Kidney (tissue), 14 donors: ENCODE measurements around the gene SSNA1. TPM values are rescaled to one million over a fixed set of nuclear protein-coding genes. Genes with fewer than 3 reads are reported as not detected.
A peak's percentile ranks its signal among the peaks of the same experiment; 100 is the strongest.

Experiments used
- DNase-seq, 5 donors: peaks; one replicate each; pipeline ENCODE4 v3.0.0-alpha.2; 2013 to 2020
- FAIRE-seq: peaks from 2 replicates; lab custom pipeline; 2012; peaks lifted over from hg19 to GRCh38; lab: Jason Lieb, UNC
- H3K27ac ChIP-seq, 2 donors: one replicate each; pipeline ENCODE4 v1.7.0; 2013; ENCODE audit warnings: low read depth in 2 of 2, low read length in 2 of 2, inconsistent platforms in 1 of 2
- H3K27me3 ChIP-seq: one replicate; pipeline ENCODE4 v1.7.1; 2013; ENCODE audit warnings: low read length, inconsistent platforms; ENCODE audit not compliant: control insufficient read depth, insufficient read depth
- H3K36me3 ChIP-seq, 3 donors: one replicate each; pipeline versions ENCODE4 v1.7.0 to v1.7.1; 2013; ENCODE audit warnings: low read length in 3 of 3, control low read depth in 1 of 3, inconsistent platforms in 1 of 3; ENCODE audit not compliant: insufficient read depth in 3 of 3, control insufficient read depth in 2 of 3
- H3K4me1 ChIP-seq, 3 donors: one replicate each; pipeline versions ENCODE4 v1.7.0 to v1.7.1; 2013; ENCODE audit warnings: low read length in 3 of 3, inconsistent platforms in 1 of 3, low read depth in 1 of 3; ENCODE audit not compliant: control insufficient read depth in 2 of 3, insufficient read depth in 2 of 3
- H3K4me3 ChIP-seq, 3 donors: one replicate each; pipeline versions ENCODE4 v1.7.0 to v1.8.1; 2013; ENCODE audit warnings: low read length in 3 of 3, control low read depth in 1 of 3, inconsistent platforms in 1 of 3
- H3K9ac ChIP-seq, 3 donors: one replicate each; pipeline versions ENCODE4 v1.7.0 to v1.7.1; 2013; ENCODE audit warnings: low read length in 3 of 3, control low read depth in 1 of 3, inconsistent platforms in 1 of 3
- H3K9me3 ChIP-seq, 3 donors: one replicate each; pipeline versions ENCODE4 v1.7.0 to v1.7.1; 2013; ENCODE audit warnings: low read length in 3 of 3, control low read depth in 1 of 3, inconsistent platforms in 1 of 3; ENCODE audit not compliant: control insufficient read depth in 2 of 3, insufficient read depth in 1 of 3
- intact Hi-C: fragments of 100-400 bp; cut with DNase I; formaldehyde crosslinking; loops from one replicate; pipeline ENCODE4 v1.11.1; 2022
- polyA plus RNA-seq: library from polyadenylated mRNA; stranded (reverse); fragments of 350-450 nt; fragmentation: Illumina TruSeq; extraction: RNeasy Lipid Tissue Mini Kit (QIAGEN cat#74804); gene quantifications from one replicate; pipeline ENCODE4 v1.2.3, GENCODE V29; 2014; ENCODE audit warnings: low read depth, low replicate concordance; ENCODE audit not compliant: insufficient read depth
- total RNA-seq: library from RNA; stranded (reverse); fragmentation: NEBNext Ultra II Directional; extraction: Animal tissue kit (Norgen Biotek cat#: 25700); gene quantifications from one replicate; pipeline ENCODE4 v1.2.1, GENCODE V29; 2021
- TF ChIP-seq, protein P1 (sequence below): IDR thresholded peaks from 3 replicates; pipeline ENCODE4 v1.5.1; 2012; ENCODE audit warnings: mild to moderate bottlenecking, moderate library complexity, borderline replicate concordance; ENCODE audit not compliant: insufficient read depth; ENCODE audit errors: extremely low read depth
- donor health status: control.
- donor health status: control.
- donor health status: control.
- donor health status: control.
- donor health status: control.
- donor health status: DM: yes; HTN: yes; CAD: no.
- donor health status: Normal renal cell carcinoma (clear cell type).

Gene SSNA1
- total and polyA plus RNA-seq, 2 donors from 2014 or later = 52.5 to 131 TPM

DNA sequence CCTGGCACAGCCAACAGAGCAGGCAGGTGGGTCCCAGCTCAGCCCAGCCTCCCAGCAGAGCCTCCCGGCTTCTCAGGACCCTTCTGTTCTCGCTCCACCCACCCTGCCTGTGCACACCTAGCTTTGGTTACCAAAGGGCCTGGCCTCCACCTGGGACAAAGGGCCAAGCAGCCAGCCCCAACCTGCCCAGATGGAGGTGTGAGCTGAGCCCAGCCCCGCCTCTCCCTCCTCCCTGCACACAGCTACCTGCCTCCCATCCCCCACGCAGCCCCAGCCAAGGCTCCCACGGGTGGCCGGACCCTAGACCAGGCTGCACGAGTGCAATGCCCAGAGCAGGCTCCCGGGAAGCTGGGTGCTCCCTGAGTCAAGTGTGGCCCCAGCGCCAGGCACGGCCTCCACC lies 6.4 kb downstream of the SSNA1 start:
- Histone ChIP-seq H3K4me3 (no peak overlapping the region), H3K9ac (peak overlapping the region in 1 of 3 donors; percentile 19), H3K27me3 (no peaks in the 10 kb centered on the region), H3K36me3 (peaks cover 0 to 9% (median 4%) of the 10 kb centered on the region in 3 donors), H3K27ac (peak overlapping the region in 1 of 2 donors; percentile 65), H3K4me1 (peaks cover 0 to 55% (median 17%) of the 10 kb centered on the region in 3 donors), H3K9me3 (no peaks in the 10 kb centered on the region)
- DNase-seq (no peak), FAIRE-seq (no peak)
- intact Hi-C loops = no loop called here
- TF ChIP-seq, protein P1, sequence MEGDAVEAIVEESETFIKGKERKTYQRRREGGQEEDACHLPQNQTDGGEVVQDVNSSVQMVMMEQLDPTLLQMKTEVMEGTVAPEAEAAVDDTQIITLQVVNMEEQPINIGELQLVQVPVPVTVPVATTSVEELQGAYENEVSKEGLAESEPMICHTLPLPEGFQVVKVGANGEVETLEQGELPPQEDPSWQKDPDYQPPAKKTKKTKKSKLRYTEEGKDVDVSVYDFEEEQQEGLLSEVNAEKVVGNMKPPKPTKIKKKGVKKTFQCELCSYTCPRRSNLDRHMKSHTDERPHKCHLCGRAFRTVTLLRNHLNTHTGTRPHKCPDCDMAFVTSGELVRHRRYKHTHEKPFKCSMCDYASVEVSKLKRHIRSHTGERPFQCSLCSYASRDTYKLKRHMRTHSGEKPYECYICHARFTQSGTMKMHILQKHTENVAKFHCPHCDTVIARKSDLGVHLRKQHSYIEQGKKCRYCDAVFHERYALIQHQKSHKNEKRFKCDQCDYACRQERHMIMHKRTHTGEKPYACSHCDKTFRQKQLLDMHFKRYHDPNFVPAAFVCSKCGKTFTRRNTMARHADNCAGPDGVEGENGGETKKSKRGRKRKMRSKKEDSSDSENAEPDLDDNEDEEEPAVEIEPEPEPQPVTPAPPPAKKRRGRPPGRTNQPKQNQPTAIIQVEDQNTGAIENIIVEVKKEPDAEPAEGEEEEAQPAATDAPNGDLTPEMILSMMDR = no peak

DNA sequence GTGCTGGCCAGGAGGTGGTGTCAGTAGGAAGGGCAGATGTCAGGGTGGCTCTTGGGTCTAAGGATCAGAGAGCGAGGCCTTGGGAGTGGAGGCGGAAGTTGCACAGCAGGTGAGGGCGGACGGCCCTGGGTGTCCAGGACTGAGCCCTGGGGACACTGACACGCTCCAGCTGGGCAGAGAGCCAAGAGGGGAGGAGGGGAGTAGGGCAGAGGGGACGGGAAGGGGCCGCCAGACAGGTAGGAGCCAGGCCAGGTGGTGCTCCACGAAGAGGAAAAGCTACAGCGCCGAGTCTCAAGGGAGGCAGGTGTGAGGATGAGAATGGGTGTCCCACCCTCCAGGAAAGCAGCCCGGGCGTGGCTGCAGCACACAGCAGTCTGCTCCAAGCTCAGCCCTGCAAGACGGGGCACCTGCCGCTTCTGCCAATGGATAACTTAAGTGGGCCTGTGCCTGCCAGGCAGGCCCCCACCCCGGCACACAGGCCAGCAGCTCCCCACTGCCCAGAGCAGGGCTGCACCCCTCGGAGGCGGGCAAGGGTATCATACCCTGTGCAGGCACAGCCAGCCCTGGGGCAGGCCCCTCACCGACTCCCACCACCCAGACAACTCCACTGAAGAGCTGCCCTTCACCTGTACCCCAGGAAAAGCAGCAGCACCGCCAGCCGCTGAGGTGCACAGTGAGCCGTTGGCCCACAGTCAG lies 7.2 kb downstream of the SSNA1 start:
- no peak for FAIRE-seq
- DNase-seq = no peak
- Histone ChIP-seq H3K27ac (peak overlapping the region in 1 of 2 donors; percentile 65), H3K9ac (no peak overlapping the region), H3K36me3 (peaks cover 0 to 8% (median 4%) of the 10 kb centered on the region in 3 donors), H3K27me3 (no peaks in the 10 kb centered on the region), H3K4me1 (peaks cover 0 to 48% (median 10%) of the 10 kb centered on the region in 3 donors), H3K4me3 (peak overlapping the region in 1 of 3 donors; percentile 29), H3K9me3 (no peaks in the 10 kb centered on the region)
- TF ChIP-seq, protein P1 = no peak
- intact Hi-C loops = no loop called here

DNA sequence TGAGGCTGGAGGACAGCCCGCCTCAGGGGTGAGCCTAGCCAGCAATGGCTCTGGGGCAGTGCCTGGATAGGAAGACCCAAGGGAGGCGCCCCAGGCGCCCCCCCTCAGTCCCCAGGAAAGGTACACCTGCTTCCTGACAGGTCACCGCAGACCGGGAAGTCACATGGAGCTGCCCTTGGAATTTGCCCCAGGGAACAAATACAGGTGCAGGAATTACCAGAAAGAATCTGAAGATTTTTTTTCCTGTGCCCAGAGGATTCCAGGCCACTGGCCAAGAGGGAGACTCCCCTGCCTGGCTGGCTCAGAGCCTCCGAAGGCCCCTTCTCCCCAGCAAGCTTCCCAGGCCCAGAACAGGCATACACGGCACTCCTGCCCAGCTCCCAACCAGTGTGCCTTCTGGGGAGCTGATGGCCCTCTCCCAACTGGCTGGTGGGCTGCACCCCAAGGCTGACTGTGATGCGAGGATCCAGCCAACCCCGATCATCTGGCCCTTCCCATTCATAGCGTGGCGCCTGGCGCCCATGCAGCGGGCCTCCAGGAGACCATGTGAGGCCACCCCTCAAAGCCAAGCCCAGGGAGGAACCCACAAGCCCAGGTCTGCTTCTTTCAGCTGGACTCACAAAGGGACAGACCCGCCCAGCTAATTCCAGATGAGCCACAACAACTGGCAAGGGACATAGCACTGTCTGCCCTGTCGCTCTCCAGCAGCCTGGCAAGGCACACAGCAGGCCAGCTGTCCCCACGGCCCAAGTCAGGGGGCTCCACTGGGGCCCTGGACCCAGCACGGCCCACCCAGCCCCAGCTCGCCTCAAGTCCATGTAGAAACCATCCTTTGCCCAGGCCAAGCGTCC lies 9.8 kb downstream of the SSNA1 start:
- H3K4me3 ChIP-seq = peak overlapping the region in 2 of 3 donors; percentile 48 to 67
- peak overlapping the region in 1 of 3 donors; percentile 26 for H3K9ac ChIP-seq
- DNase-seq (peak in 3 of 5 donors; percentile 22 to 43 (median 34)), FAIRE-seq (no peak)
- intact Hi-C loops = no loop called here
- H3K27me3 ChIP-seq = no peaks in the 10 kb centered on the region
- H3K27ac ChIP-seq = peak overlapping the region; percentile 63 to 77
- no peaks in the 10 kb centered on the region for H3K9me3 ChIP-seq
- H3K36me3 ChIP-seq = no peaks in the 10 kb centered on the region
- H3K4me1 ChIP-seq = peaks cover 0 to 52% (median 16%) of the 10 kb centered on the region in 3 donors
- TF ChIP-seq, protein P1 = no peak
